Activated CD4-positive, alpha-beta T cell treated with anti-CD3 and anti-CD28 coated beads, Interleukin-2, amount 10 ng/mL, durations not matched to agents 24 days and 14 days (primary cell): ENCODE data around the gene CATSPER4. TPM values are rescaled to one million over a fixed set of nuclear protein-coding genes. Genes with fewer than 3 reads are reported as not detected.

Source experiments
- DNase-seq: peaks from one replicate; pipeline ENCODE4 v3.0.0; 2022
- H3K27ac Mint-ChIP-seq: one replicate; pipeline ENCODE4 v1.8.0; 2022; ENCODE audit warnings: mild to moderate bottlenecking, mixed read lengths
- H3K27me3 Mint-ChIP-seq: one replicate; pipeline ENCODE4 v1.8.0; 2022; ENCODE audit warnings: mixed read lengths
- H3K36me3 Mint-ChIP-seq: one replicate; pipeline ENCODE4 v1.8.0; 2022; ENCODE audit warnings: low read depth, mild to moderate bottlenecking, mixed read lengths
- H3K4me1 Mint-ChIP-seq: one replicate; pipeline ENCODE4 v1.8.0; 2021; ENCODE audit warnings: mixed read lengths
- H3K4me3 Mint-ChIP-seq: one replicate; pipeline ENCODE4 v1.8.0; 2022; ENCODE audit warnings: mild to moderate bottlenecking, moderate library complexity, mixed read lengths
- H3K9me3 Mint-ChIP-seq: one replicate; pipeline ENCODE4 v1.8.0; 2021; ENCODE audit warnings: mixed read lengths
- intact Hi-C: fragments of 100-400 bp; cut with micrococcal nuclease; formaldehyde crosslinking; loops from one replicate; pipeline ENCODE4 v1.15.1; 2023
- total RNA-seq: library from RNA; stranded (reverse); gene quantifications from 2 replicates; pipeline ENCODE4 v1.2.3, GENCODE V29; 2022

The CATSPER4 gene
- total RNA-seq, 1 donor from 2014 or later: not detected

DNA sequence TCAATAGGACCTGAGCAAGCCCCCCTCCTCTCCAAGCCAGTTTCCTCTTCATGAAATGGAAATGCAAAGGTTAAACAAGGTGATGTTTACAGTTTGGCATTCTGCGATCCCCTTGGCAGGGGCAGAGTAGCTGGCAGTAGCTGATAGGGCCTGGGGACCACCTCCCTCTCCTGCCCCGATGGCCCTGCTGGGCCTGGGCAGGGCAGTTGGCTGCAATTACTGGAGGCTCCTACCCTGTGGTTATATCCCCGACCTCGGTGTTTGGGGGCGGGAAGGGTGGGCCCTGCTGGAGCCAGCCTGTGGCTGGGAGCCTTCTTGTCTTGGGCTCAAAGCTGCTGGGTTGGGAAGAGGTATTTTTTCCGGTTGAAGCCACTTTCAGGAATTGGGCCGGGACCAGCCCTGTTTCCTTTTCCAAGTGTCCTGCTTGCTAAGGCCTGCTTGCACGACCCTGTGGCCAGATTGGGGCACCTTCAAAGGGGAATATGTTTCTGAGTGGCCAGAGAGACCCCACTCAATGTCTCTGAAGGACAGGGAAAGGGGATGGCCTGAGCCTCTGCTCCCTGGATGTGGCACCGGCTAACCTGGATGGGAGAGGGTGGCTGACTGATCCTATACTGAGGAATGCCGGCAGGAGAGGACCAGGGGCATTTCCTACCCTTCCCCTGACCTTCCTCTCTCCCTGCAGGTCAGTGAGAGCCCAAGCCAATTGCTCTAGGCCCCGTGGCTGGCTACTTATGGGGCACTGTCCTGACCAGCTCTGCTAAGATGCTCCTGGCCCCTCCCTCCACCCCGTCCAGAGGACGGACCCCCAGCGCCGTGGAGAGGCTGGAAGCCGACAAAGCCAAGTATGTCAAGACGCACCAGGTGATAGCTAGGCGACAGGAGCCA lies 29.6 kb upstream of the CATSPER4 start:
- intact Hi-C loops: loop anchor here (5.0 to 10.0 kb wide), 2 partner anchors 53 to 234 kb away; no protein-coding TSS in a partner anchor
- Mint-ChIP-seq H3K36me3 (no peaks in the 10 kb centered on the region), H3K27ac (peak overlapping the region; percentile 48), H3K4me3 (peak overlapping the region; percentile 41), H3K4me1 (peaks cover 18% of the 10 kb centered on the region), H3K9me3 (no peaks in the 10 kb centered on the region), H3K27me3 (peaks cover 52% of the 10 kb centered on the region)
- no peak for DNase-seq

DNA sequence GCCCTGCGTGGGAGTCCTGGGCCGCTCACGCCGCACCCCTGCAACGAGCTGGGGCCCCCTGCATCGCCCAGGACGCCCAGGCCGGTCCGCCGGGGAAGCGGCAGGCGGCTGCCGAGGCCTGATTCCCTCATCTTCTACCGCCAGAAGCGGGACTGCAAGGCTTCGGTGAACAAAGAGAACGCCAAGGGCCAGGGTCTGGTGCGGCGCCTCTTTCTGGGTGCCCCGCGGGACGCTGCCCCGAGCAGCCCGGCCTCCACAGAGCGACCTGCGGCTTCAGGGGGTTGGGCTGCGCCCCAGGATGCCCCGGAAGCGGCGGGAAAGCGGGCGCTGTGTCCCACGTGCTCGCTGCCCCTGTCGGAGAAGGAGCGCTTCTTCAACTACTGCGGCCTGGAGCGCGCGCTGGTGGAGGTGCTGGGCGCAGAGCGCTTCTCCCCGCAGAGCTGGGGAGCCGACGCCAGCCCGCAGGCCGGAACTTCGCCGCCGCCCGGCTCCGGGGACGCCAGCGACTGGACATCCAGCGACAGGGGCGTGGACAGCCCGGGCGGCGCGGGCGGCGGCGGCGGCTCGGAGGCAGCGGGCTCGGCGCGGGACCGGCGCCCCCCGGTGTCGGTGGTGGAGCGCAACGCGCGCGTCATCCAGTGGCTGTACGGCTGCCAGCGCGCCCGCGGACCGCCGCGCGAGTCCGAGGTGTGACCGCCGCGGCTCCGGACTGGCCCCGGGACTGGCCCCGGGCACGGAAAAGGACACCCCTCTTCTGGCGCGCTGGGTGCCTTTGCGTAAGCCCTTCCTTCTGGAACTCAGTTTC lies 28.8 kb upstream of the CATSPER4 start:
- peaks cover 23% of the 10 kb centered on the region for H3K4me1 Mint-ChIP-seq
- H3K27me3 Mint-ChIP-seq: peaks cover 45% of the 10 kb centered on the region
- peak; percentile 82 for DNase-seq
- no peaks in the 10 kb centered on the region for H3K36me3 Mint-ChIP-seq
- no peak overlapping the region for H3K27ac Mint-ChIP-seq
- intact Hi-C loops: loop anchor here (5.0 to 10.0 kb wide), 2 partner anchors 54 to 233 kb away; no protein-coding TSS in a partner anchor
- H3K9me3 Mint-ChIP-seq: no peaks in the 10 kb centered on the region
- H3K4me3 Mint-ChIP-seq: peak overlapping the region; percentile 78

DNA sequence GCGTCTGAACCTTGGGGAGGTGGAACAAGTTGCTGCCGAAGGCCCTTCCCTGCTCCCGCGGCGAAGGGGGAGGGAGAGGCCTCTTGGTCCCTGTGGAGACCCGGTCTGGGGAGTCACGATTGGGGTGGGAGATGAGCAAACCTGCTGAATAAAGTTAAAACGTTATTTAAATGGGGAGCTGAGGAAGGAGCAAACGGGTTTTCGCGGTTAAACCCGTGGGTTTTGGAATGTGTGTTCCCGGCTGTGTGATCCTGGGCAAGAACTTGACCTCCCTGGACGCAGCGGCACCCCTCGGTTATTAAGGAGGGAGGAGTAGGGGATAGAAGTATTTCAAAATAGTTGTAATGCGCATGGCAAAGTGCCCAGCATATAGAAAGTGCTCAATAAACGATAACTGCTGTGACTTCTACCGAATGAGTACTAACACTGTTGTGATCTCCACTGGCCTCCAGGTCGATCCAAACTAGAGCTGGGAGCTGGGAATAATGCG lies 28.1 kb upstream of the CATSPER4 start:
- H3K9me3 Mint-ChIP-seq: no peaks in the 10 kb centered on the region

DNA sequence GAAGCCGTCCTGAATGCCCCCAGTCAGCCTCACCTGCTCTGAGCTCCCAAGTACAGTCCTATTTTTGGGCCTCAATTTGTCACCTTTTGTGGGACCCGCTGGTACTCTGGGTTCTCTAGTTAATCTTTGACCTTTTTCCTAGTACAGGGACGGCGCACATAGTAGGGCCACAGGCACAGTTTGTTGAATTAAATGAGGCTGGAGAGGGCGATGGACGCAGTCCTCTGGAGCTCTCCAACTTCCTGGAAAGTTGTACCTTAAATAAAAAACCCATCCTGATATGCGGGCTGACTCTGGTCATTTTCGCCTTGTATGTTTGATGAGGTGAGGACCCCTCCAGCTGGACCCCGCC lies 26.7 kb upstream of the CATSPER4 start:
- Mint-ChIP-seq H3K9me3 (no peaks in the 10 kb centered on the region), H3K27ac (no peak overlapping the region), H3K27me3 (peaks cover 41% of the 10 kb centered on the region), H3K4me3 (peak overlapping the region; percentile 59), H3K36me3 (no peaks in the 10 kb centered on the region), H3K4me1 (peaks cover 25% of the 10 kb centered on the region)
- intact Hi-C loops: loop anchor here (1.0 to 10.0 kb wide), 3 partner anchors 56 to 231 kb away; no protein-coding TSS in a partner anchor
- DNase-seq: peak; percentile 55

More for the DNA sequence above, 28.1 kb upstream of the CATSPER4 start:
- Mint-ChIP-seq H3K4me1 (peaks cover 25% of the 10 kb centered on the region), H3K4me3 (peak overlapping the region; percentile 78), H3K27me3 (peaks cover 47% of the 10 kb centered on the region), H3K36me3 (no peaks in the 10 kb centered on the region), H3K27ac (no peak overlapping the region)
- no peak for DNase-seq
- intact Hi-C loops: loop anchor here (5.0 to 10.0 kb wide), 2 partner anchors 55 to 233 kb away; no protein-coding TSS in a partner anchor

DNA sequence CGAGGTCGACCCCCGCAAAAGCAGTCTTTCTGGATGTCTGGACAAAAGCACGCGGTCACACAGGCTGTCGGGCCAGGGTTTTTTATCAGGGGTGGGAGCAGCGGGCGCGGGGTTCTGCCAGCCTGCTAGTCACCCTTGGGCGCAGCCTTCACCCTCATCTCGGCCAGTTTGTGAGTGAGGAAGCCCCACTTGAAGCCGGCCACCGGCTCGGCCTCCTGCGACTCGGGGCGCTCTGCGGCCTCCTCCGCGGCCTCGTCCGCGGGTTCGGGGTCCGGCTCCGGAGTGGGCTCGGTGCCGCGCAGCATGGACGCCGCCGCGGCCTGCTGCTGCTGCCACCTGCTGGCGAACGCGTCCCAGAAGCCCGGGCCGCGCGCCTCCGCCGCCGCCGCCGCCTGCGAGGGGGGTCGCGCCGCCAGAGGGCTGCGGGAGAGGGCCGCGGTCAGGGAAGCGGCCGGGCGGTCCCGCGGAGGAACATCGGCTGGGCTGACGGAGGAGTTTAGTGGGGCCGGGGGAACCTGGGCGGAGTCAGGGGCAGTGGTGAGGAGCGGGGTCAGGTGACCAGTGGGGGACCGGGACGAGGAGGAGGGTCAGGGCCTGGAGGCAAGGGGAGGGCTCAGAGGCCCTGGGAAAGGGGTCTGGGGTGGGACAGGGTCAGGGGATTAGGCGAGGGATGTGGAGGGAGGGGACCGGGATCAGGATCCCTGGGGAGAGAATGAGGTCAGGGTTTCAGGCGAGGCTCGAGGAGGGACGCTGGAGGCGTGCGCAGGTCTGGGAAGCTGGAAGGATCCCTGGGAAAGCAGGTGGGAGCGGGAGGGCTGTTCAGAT lies 26.2 kb upstream of the CATSPER4 start:
- H3K4me1 Mint-ChIP-seq: peaks cover 27% of the 10 kb centered on the region

DNA sequence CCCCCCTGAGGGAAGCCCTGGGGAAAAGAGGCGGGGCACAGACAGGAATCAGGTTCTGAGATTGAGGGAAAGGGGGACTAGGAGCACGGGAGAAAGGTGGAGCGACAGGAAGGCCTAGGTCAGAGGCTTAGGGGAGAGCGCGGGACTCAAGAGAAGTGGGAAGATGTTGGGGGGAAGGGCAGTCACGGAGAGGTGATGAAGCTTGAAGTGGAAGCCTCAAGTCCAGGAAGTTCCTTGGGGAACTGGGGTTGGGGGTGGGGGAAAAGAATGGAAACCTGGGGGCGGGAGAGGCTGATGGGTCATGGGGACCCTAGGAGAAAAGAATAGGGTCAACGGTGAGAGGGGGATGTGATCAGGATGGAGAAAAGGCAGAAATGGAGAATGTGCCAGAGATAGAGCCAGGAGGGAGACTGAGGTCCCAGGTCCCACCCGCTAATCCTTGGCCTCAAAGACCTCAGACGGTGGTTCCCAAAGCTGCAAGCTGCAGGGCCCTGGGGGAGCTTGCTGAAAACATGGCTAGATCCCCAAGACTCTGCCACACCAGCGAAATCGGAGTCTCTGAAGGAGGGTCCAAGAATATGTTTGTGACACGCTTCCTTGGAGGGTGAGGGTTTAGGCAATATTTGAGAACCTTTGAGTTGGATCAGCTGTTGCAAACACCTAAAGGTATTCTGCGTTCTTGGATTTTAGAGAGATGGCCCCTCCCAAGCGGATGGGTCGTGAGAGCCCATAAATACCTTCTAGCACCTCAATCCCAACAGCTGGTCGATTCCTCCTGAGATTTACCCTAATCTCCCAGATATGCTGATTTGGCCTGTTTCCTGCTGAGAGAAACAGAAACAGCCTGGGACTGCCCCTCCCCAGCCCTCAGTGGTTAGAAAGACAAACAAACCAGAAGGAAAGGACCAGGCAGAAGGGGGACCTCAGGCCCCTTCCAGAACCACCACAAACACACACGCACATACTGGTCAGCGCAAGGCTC lies 25.2 kb upstream of the CATSPER4 start:
- H3K4me3 Mint-ChIP-seq: peak overlapping the region; percentile 72
- DNase-seq: no peak
- no peaks in the 10 kb centered on the region for H3K9me3 Mint-ChIP-seq

More for the DNA sequence above, 26.2 kb upstream of the CATSPER4 start:
- Mint-ChIP-seq H3K27me3 (peaks cover 41% of the 10 kb centered on the region), H3K9me3 (no peaks in the 10 kb centered on the region), H3K4me3 (peak overlapping the region; percentile 72), H3K27ac (no peak overlapping the region), H3K36me3 (no peaks in the 10 kb centered on the region)
- intact Hi-C loops: loop anchor here (1.0 to 10.0 kb wide), 3 partner anchors 57 to 231 kb away; no protein-coding TSS in a partner anchor
- DNase-seq: peak; percentile 90

DNA sequence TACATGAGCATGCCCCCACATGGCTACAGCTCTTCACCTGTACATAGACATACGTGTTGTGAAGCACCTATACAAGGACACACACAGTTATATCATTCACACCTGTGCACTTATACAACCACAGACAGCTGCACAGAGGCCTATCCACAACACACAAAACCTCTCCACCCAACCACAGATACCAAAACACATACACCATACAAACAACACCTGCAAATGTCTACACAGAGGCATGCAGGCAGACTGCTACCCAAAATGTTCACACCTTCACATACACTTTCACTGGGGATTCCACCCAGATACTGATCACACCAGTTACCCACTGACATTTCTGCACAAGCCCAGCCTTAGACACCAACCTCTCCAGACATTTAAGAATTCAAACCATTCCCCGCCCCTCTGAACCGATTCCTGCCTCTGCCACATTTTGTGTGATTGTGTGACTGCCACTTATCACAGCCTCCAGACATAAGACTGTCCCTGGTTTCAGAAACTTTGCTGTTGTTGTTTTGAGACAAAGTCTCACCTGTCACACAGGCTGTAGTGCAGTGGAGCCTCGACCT lies 23.6 kb upstream of the CATSPER4 start:
- peak; percentile 59 for DNase-seq
- H3K27me3 Mint-ChIP-seq: peaks cover 30% of the 10 kb centered on the region
- H3K36me3 Mint-ChIP-seq: peaks cover 8% of the 10 kb centered on the region
- no peak overlapping the region for H3K27ac Mint-ChIP-seq
- H3K9me3 Mint-ChIP-seq: no peaks in the 10 kb centered on the region
- peaks cover 34% of the 10 kb centered on the region for H3K4me1 Mint-ChIP-seq
- intact Hi-C loops: loop anchor here (5.0 to 10.0 kb wide), 2 partner anchors 111 to 228 kb away; no protein-coding TSS in a partner anchor
- no peak overlapping the region for H3K4me3 Mint-ChIP-seq

More for the DNA sequence above, 25.2 kb upstream of the CATSPER4 start:
- intact Hi-C loops: loop anchor here (1.0 to 10.0 kb wide), 4 partner anchors 58 to 230 kb away; no protein-coding TSS in a partner anchor
- Mint-ChIP-seq H3K27me3 (peaks cover 35% of the 10 kb centered on the region), H3K36me3 (peaks cover under 1% of the 10 kb centered on the region), H3K27ac (no peak overlapping the region), H3K4me1 (peaks cover 28% of the 10 kb centered on the region)

DNA sequence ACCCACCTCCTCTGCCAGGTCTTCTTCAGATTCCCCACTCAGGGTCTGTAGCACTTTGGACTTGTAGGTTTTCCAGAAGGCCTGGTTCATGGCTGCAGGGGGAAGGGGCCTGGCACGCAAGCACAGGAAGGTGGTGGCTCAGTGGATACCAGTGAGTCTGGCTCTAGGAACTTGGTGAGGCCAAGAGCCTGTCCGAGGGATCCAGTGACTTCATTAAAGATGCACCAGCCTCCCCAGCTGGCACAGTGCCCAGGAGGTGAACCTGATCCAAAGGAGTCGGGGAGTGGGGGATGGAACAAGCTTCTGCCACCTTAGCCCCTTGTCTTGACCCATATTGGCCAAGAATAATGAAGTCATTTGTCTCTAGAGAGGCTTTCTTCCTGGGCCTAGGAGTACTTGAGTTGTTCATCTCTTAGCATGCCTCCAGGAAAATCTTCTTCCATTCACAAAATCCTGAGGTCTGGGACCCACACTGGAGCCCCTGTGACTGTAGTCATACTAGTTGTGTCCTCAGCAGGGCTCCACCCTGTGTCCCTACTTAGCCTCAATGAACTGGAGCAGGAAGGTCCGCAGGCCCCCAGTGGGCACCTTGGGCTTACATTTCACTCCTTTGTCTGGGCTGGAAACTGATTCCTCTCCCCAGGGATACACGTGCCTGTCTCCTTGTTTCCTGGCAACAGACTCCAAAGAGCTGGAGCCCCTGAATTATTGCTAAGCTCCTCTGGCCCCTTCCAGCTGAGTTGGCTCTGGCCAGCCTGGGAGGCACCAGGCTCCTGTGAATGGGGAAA lies 21.8 kb upstream of the CATSPER4 start, which contains the start of gene C1orf232:
TSS of gene C1orf232 (minus strand) at position 554 of the 788 bp plus-strand sequence. CDS start at position 90, 464 bp downstream.
- intact Hi-C loops: loop anchor here (1.0 to 10.0 kb wide), 4 partner anchors 66 to 226 kb away; partner anchors contain the start of gene CEP85
- Mint-ChIP-seq H3K27me3 (peaks cover 17% of the 10 kb centered on the region), H3K36me3 (peaks cover 8% of the 10 kb centered on the region), H3K4me1 (peaks cover 30% of the 10 kb centered on the region), H3K4me3 (peak within 1 kb of the TSS; percentile 96), H3K9me3 (no peaks in the 10 kb centered on the region), H3K27ac (peak within 1 kb of the TSS; percentile 92)
- DNase-seq: peak; percentile 58

DNA sequence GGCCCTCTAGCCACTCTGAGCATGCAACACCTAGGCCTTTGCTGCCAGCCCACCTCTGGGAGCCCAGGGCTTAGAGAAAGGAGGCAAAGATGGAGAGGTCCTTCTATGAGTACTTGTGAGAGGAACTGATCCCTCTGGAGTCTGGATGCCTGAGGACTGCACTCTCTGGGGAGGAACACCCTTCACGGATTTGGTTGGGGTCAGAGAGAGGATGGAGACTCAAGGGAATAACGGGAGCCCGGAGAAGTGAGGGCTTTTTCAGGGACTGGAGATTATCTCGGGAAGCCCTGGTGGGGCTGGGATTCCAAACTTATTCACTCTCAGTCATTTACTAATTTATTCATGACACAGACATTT lies 21.2 kb upstream of the CATSPER4 start:
- H3K4me1 Mint-ChIP-seq: peaks cover 31% of the 10 kb centered on the region
- H3K36me3 Mint-ChIP-seq: peaks cover 8% of the 10 kb centered on the region
- peak overlapping the region; percentile 67 for H3K27ac Mint-ChIP-seq
- intact Hi-C loops: loop anchor here (1.0 to 10.0 kb wide), 4 partner anchors 65 to 226 kb away; partner anchors contain the start of gene CEP85
- no peak for DNase-seq
- H3K9me3 Mint-ChIP-seq: no peaks in the 10 kb centered on the region
- peaks cover 13% of the 10 kb centered on the region for H3K27me3 Mint-ChIP-seq
- H3K4me3 Mint-ChIP-seq: peak overlapping the region; percentile 96

DNA sequence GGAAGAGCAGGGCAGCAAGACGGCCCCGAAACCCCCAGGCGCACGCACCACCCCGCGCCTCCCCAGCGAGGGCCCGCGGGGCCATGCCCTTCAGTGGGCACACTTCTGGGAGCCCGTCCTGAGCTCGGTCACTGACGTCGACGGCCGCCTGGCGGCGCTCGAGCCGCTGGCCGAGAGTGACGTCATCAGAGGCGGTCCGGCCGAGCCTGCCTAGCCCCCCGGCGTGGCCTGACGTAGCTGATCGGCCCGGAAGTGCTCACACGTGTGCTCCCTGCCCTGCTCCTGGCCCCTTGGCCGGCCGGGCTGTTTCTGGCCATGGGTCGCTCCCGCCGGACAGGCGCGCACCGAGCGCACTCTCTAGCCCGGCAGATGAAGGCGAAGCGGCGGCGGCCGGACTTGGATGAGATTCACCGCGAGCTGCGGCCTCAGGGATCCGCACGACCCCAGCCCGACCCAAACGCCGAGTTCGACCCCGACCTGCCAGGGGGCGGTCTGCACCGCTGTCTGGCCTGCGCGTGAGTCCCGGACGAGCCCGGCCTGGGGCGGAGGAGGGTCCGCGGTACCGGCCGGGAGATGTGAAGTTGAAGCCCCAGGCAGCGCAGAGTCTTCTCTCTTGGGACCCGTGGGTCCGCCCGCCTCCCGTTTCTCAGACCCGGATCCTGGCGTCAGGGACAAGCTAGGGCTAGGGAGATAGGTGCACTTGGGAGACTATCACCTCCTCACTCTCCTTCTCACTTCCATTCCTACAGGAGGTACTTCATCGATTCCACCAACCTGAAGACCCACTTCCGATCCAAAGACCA lies 20.5 kb upstream of the CATSPER4 start, which contains the start of gene ZNF593:
TSS of gene ZNF593 (plus strand) at position 240 of the 803 bp plus-strand sequence. CDS start at position 316, 76 bp downstream.
- Mint-ChIP-seq H3K4me3 (peak within 1 kb of the TSS; percentile 96), H3K36me3 (peaks cover 8% of the 10 kb centered on the region), H3K27ac (peak within 1 kb of the TSS; percentile 92), H3K9me3 (no peaks in the 10 kb centered on the region), H3K27me3 (peaks cover 9% of the 10 kb centered on the region), H3K4me1 (peaks cover 27% of the 10 kb centered on the region)
- intact Hi-C loops: loop anchor here (1.0 to 10.0 kb wide), 4 partner anchors 64 to 225 kb away; partner anchors contain the start of gene CEP85
- peak; percentile 97 for DNase-seq
